Stimulated activated CD4-positive, alpha-beta T cell treated with anti-CD3 and anti-CD28 coated beads, TNF-alpha, amount 100 ng/mL, for 1 hour (primary cell): ENCODE results near the gene LENEP.
A peak's percentile ranks its signal among the peaks of the same experiment; 100 is the strongest.

Experiments
- DNase-seq, 3 donors: peaks; one replicate each; pipeline ENCODE4 v3.0.0-alpha.2; 2020; ENCODE audit warnings: low read depth in 3 of 3, low spot score in 1 of 3

The LENEP gene

GRCh38 chr1:155010211-155010918, 17.0 kb downstream of the LENEP start:
- no peak for DNase-seq

- DNase-seq, result no peak
Measured at GRCh38 chr1:155011004-155011416, 17.6 kb downstream of the LENEP start.

- DNase-seq, result no peak
Measured at GRCh38 chr1:155011437-155012025, 18.1 kb downstream of the LENEP start.

- DNase-seq, result no peak
Measured at GRCh38 chr1:155012026-155012546, 18.7 kb downstream of the LENEP start.

- DNase-seq, result no peak
Measured at GRCh38 chr1:155012776-155013602, 19.6 kb downstream of the LENEP start.

- DNase-seq, result no peak
Measured at GRCh38 chr1:155013632-155014031, 20.2 kb downstream of the LENEP start.

GRCh38 chr1:155014709-155015508, 21.5 kb downstream of the LENEP start:
- DNase-seq, result no peak

- no peak for DNase-seq
Measured at GRCh38 chr1:155015527-155016230, 22.3 kb downstream of the LENEP start.

GRCh38 chr1:155016231-155016831, 22.9 kb downstream of the LENEP start:
- DNase-seq, result no peak

GRCh38 chr1:155017041-155017945, 23.9 kb downstream of the LENEP start:
- DNase-seq, result peak; percentile 80 to 92 (median 89)

GRCh38 chr1:155017946-155018316, 24.5 kb downstream of the LENEP start:
- no peak for DNase-seq

GRCh38 chr1:155018617-155019348, 25.4 kb downstream of the LENEP start:
- no peak for DNase-seq

GRCh38 chr1:155019377-155020245, 26.2 kb downstream of the LENEP start:
- DNase-seq, result no peak

- DNase-seq, result no peak
Measured at GRCh38 chr1:155022136-155022926, 28.9 kb downstream of the LENEP start.

- no peak for DNase-seq
Measured at GRCh38 chr1:155022927-155023236, 29.5 kb downstream of the LENEP start.

- DNase-seq, result no peak
Measured at GRCh38 chr1:155023627-155024026, 30.2 kb downstream of the LENEP start.

GRCh38 chr1:155024315-155024714, 30.9 kb downstream of the LENEP start:
- DNase-seq, result no peak
